WTC11 (cell line): Measurements from ENCODE around the gene PPP1R1A.

Experiments used
- ZNF263 ChIP-seq: sonication (generic); formaldehyde crosslinking; IDR thresholded peaks from 2 replicates; pipeline ENCODE4 v1.8.1; 2022; ENCODE audit warnings: low read depth, mild to moderate bottlenecking, moderate library complexity, missing genetic modification reagents
- TF ChIP-seq, protein P1 (sequence below): fragments of 200-600 bp; IDR thresholded peaks from 2 replicates; pipeline ENCODE4 v1.8.0; 2022; ENCODE audit warnings: antibody characterized with exemption
- TF ChIP-seq, protein P2 (sequence below): sonication (generic); formaldehyde crosslinking; IDR thresholded peaks from 2 replicates; pipeline ENCODE4 v1.8.1; 2022; ENCODE audit warnings: low read depth, missing genetic modification reagents, borderline replicate concordance

DNA sequence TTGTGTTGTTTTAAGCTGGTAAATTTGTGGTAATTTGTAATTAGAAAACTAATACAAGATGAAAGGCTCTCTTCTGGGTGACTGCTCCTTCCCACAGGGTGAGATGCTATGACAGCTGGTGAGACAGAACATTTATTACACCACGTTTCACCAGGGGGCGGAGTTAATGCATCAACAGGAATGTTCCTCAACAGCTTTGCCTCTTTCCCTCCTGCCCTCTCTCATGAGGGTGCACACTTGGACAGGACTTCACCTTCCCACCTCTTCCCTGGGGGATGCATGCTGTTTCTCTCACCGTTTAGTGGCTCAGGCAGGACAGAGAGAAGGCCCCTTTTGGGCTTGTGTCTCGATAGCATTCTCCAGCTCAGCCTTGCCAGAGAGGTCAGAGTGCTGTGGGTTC lies 13.4 kb upstream of the PPP1R1A start:
- TF ChIP-seq, protein P1, sequence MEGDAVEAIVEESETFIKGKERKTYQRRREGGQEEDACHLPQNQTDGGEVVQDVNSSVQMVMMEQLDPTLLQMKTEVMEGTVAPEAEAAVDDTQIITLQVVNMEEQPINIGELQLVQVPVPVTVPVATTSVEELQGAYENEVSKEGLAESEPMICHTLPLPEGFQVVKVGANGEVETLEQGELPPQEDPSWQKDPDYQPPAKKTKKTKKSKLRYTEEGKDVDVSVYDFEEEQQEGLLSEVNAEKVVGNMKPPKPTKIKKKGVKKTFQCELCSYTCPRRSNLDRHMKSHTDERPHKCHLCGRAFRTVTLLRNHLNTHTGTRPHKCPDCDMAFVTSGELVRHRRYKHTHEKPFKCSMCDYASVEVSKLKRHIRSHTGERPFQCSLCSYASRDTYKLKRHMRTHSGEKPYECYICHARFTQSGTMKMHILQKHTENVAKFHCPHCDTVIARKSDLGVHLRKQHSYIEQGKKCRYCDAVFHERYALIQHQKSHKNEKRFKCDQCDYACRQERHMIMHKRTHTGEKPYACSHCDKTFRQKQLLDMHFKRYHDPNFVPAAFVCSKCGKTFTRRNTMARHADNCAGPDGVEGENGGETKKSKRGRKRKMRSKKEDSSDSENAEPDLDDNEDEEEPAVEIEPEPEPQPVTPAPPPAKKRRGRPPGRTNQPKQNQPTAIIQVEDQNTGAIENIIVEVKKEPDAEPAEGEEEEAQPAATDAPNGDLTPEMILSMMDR, result no peak
- TF ChIP-seq, protein P2, sequence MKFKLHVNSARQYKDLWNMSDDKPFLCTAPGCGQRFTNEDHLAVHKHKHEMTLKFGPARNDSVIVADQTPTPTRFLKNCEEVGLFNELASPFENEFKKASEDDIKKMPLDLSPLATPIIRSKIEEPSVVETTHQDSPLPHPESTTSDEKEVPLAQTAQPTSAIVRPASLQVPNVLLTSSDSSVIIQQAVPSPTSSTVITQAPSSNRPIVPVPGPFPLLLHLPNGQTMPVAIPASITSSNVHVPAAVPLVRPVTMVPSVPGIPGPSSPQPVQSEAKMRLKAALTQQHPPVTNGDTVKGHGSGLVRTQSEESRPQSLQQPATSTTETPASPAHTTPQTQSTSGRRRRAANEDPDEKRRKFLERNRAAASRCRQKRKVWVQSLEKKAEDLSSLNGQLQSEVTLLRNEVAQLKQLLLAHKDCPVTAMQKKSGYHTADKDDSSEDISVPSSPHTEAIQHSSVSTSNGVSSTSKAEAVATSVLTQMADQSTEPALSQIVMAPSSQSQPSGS (CRISPR knock-in tag), result no peak
- TF ChIP-seq ZNF263 (CRISPR knock-in tag), result no peak
